ENCODE data around the gene TFCP2L1.
"Not testable (repeated sequence)": the region's sequence is repeated elsewhere in the genome, so short reads cannot be mapped to it uniquely, and the experiment has no call there.

TFCP2L1 gene, protein sequence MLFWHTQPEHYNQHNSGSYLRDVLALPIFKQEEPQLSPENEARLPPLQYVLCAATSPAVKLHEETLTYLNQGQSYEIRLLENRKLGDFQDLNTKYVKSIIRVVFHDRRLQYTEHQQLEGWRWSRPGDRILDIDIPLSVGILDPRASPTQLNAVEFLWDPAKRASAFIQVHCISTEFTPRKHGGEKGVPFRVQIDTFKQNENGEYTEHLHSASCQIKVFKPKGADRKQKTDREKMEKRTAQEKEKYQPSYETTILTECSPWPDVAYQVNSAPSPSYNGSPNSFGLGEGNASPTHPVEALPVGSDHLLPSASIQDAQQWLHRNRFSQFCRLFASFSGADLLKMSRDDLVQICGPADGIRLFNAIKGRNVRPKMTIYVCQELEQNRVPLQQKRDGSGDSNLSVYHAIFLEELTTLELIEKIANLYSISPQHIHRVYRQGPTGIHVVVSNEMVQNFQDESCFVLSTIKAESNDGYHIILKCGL

DNA sequence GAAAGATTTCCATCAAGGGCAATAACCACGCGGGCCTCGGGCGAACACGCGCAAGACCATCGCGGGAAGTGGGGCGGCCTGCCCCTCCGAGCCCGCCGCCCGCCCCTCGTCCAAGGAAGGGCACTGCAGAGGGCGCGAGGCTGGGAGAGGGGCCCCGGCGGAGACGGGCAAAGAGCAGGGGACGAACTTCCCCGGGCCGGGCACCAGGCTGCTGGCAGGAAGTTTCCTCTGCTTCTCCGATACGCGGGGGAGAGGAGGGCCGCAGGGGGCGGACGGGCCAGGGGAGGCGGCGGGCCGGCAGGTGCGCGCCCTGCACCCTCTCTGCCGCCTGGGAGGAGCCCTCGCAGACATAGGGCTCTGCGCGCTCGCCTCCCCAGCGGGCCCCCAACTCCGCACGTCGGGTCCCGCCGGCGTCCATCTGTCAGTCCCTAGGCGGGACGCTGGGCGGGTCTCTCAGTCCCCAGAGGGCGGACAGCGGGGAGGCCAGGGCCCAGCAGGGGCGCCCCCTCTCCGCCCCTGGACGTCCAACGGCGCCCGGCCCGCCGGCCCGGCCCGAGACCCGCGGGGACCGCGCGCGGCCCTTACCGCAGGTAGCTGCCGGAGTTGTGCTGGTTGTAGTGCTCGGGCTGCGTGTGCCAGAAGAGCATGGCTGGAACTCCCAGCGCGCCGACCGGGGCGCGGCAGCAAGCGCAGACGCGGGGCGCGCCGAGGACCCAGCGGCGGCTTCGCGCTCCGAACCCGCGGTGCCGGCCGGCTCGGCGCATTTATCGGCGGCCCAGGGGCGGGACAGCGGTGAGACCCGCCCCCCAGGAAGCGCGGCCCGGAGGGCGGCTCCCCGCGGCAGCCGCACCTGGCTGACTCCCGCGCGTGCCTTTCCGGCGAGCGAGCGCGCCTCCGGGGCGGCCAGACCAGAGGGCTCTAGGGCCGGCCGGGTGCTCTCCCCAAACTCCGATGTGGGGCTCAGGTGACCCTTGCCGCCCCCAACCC, at the start of gene TFCP2L1:
Gene TFCP2L1 (minus strand): TSS at position 740 of the 987 bp plus-strand sequence. CDS start 93 bp downstream, at position 647.
- Histone ChIP-seq H3K9me3 (no peaks in the 10 kb centered on the region), H3K27me3 (peaks cover 0 to 37% of the 10 kb centered on the region in 2 donors), H3K4me1 (peaks cover 0 to 18% (median 15%) of the 10 kb centered on the region in 4 donors), H3K4me3 (peak within 1 kb of the TSS; percentile 40 to 53), H3K36me3 (no peaks in the 10 kb centered on the region), H3K27ac (no peak within 1 kb of the TSS)
- TF ChIP-seq CTCF (IDR thresholded peaks at IDR 0.05): no peak
- intact Hi-C loops (cut with DNase I; ENCODE audit: low total_unique reads): no loop called here
- DNase-seq: no peak

DNA sequence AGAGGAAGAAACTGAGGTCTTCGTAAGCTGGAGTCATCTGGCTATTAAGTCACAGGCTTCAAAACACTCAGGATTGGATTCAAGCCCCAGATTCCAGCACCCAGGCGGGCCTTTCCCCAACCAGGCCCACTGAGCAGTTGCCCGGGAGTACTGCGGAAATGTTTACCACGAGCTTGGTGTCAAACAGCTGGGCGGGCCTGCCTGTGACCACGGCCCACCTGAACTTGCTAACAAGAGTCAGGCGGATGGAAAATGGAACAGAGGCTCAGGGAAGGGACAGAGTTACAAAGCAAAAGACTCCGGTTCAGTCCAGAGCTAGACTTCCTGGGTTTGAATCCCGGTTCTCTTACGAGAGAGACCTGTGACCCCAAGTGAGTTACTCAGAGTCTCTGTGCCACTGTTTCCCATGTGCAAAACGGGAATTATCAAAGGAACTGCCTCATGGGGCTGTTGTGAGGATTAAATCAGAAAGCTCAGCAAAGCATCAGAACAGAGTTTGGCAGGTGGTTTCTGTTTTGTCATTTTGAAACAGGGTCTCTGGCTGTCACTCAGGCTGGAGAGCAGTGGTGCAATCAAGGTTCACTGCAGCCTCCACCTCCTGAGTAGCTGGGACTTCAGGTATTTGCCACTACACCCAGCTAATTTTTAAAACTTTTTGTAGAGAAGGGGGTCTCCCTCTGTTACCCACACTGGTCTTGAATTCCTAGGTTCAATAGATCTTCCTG, 49.0 kb upstream of the TFCP2L1 start:
- DNase-seq: peak in 1 of 2 donors; percentile 56
- no peak overlapping the region for H3K27ac ChIP-seq

DNA sequence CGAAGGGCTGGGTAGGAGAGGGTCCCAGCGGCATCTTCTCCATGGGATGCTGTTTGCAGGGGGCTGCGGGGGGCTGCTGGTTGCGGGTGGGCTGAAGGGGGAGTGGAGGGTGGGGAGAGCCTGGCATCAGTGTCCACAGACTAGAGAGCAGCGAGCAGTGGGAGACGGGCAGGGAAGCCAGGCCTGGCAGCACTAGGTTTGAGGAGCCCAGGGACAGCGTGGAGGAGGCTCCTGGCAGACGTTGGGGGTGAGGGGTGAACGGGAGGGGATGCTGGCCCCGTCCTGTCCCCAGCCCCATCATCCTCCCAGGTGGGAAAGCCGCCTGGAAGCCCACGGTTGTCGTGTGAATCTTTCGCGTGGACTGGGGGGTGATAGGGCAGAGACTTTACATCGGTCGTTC, 48.2 kb upstream of the TFCP2L1 start:
- H3K4me3 ChIP-seq: no peak overlapping the region
- H3K27ac ChIP-seq: no peak overlapping the region
- intact Hi-C loops (cut with DNase I; ENCODE audit: low total_unique reads): no loop called here
- peaks cover 0 to 4% (median 3%) of the 10 kb centered on the region in 3 donors for H3K36me3 ChIP-seq
- DNase-seq: peak in 1 of 2 donors; percentile 53
- no peaks in the 10 kb centered on the region for H3K27me3 ChIP-seq
- H3K4me1 ChIP-seq: no peaks in the 10 kb centered on the region
- no peak for TF ChIP-seq CTCF (IDR thresholded peaks at IDR 0.05)
- no peaks in the 10 kb centered on the region for H3K9me3 ChIP-seq

More for the DNA sequence above, 49.0 kb upstream of the TFCP2L1 start:
- Histone ChIP-seq H3K4me3 (no peak overlapping the region), H3K9me3 (no peaks in the 10 kb centered on the region), H3K36me3 (peaks cover under 1 to 12% (median 7%) of the 10 kb centered on the region in 3 donors), H3K4me1 (no peaks in the 10 kb centered on the region), H3K27me3 (no peaks in the 10 kb centered on the region)
- intact Hi-C loops (cut with DNase I; ENCODE audit: low total_unique reads): no loop called here
- no peak for TF ChIP-seq CTCF (IDR thresholded peaks at IDR 0.05)

DNA sequence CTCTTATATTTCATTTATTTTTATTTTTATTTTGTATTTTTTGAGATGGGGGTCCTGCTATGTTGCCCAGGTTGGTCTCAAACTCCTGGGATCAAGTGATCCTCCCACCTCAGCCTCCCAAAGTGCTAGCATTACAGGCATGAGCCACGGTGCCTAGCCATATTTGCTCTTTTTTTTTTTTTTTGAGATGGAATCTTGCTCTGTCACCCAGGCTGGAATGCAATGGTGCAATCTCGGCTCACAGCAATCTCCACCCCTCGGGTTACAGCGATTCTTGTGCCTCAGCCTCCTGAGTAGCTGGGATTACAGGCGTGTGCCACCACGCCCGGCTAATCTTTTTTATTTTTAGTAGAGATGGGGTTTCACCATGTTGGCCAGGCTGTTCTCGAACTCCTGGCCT, 46.3 kb upstream of the TFCP2L1 start:
- H3K4me3 ChIP-seq; H3K27me3 ChIP-seq; H3K9me3 ChIP-seq; H3K36me3 ChIP-seq; H3K4me1 ChIP-seq; H3K27ac ChIP-seq; intact Hi-C loops (cut with DNase I; ENCODE audit: low total_unique reads): not testable (repeated sequence)
- DNase-seq: peak in 1 of 2 donors; percentile 20

DNA sequence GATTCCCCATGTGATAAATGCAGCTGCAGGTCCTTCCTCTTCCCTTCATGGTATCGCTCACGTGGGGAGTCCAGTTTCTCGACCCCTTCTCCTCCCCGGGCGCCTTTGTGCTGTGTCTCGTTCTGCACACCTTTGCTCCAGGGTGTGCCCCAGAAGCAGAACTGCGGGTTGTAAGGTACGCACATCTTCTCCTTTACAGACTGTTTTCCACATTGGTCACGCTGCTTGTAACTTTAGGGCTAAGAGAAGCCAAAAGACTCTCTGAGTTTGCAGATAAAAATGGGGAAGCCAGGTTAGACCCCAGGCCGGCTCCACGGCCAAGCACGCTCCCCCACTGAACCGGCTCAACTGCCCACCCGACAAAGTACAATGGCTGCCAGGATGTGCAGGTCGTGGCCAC, 45.9 kb upstream of the TFCP2L1 start:
- Histone ChIP-seq H3K9me3 (no peaks in the 10 kb centered on the region), H3K36me3 (no peaks in the 10 kb centered on the region), H3K27ac (no peak overlapping the region), H3K4me3 (no peak overlapping the region), H3K4me1 (no peaks in the 10 kb centered on the region), H3K27me3 (no peaks in the 10 kb centered on the region)
- intact Hi-C loops (cut with DNase I; ENCODE audit: low total_unique reads): no loop called here
- no peak for TF ChIP-seq CTCF (IDR thresholded peaks at IDR 0.05)
- peak in 1 of 2 donors; percentile 37 for DNase-seq

All from tibial artery (tissue), 4 donors.